ENCODE measurements around the gene SMIM32. TPM values are rescaled to one million over a fixed set of nuclear protein-coding genes. Genes with fewer than 3 reads are reported as not detected.

Gene SMIM32
- total RNA-seq, 2 donors from 2014 or later = 0.15 to 0.20 TPM

- no peak for DNase-seq
- Histone ChIP-seq H3K36me3 (ENCODE audit: control insufficient read depth, insufficient read depth, low read length) (peaks cover 80% of the 10 kb centered on the region), H3K27me3 (ENCODE audit: control insufficient read depth, insufficient read depth, low read length, poor library complexity, severe bottlenecking) (no peaks in the 10 kb centered on the region), H3K9me3 (ENCODE audit: control insufficient read depth, low read length) (no peaks in the 10 kb centered on the region), H3K27ac (ENCODE audit: low read depth, low read length) (no peak overlapping the region), H3K4me3 (ENCODE audit: low read length) (no peak overlapping the region), H3K9ac (ENCODE audit: extremely low read depth, low read length, poor library complexity, severe bottlenecking) (no peak overlapping the region), H3K4me1 (ENCODE audit: control insufficient read depth, insufficient read depth, low read length) (no peaks in the 10 kb centered on the region)
- TF ChIP-seq CTCF (conservative IDR thresholded peaks at IDR 0.05) = no peak
- WGBS, 2 experiments (ENCODE audit: insufficient coverage in 1 of 2, insufficient read length in 1 of 2) = 94 to 100% methylated on average over 2 to 3 of the region's 3 CpGs
- Mint-ChIP-seq H3K27ac (no peak overlapping the region), H3K4me3 (no peak overlapping the region), H3K27me3 (ENCODE audit: insufficient read depth) (no peaks in the 10 kb centered on the region), H3K36me3 (ENCODE audit: low read depth) (peaks cover 52% of the 10 kb centered on the region), H3K4me1 (peaks cover 3% of the 10 kb centered on the region), H3K9me3 (no peaks in the 10 kb centered on the region)
These were observed 23.7 kb downstream of the SMIM32 start for GRCh38 chr5:136169218-136169617.

GRCh38 chr5:136166909-136167308, 26.1 kb downstream of the SMIM32 start:
- Mint-ChIP-seq H3K4me1 (peaks cover 3% of the 10 kb centered on the region), H3K4me3 (no peak overlapping the region), H3K27ac (no peak overlapping the region), H3K27me3 (ENCODE audit: insufficient read depth) (no peaks in the 10 kb centered on the region), H3K36me3 (ENCODE audit: low read depth) (peaks cover 49% of the 10 kb centered on the region), H3K9me3 (no peaks in the 10 kb centered on the region)
- H3K27me3 ChIP-seq (ENCODE audit: control insufficient read depth, insufficient read depth, low read length, poor library complexity, severe bottlenecking) = no peaks in the 10 kb centered on the region
- 92 to 93% methylated on average over 4 of the region's 4 CpGs for WGBS, 2 experiments (ENCODE audit: insufficient coverage in 1 of 2, insufficient read length in 1 of 2)
- H3K4me3 ChIP-seq (ENCODE audit: low read length) = no peak overlapping the region
- H3K4me1 ChIP-seq (ENCODE audit: control insufficient read depth, insufficient read depth, low read length) = no peaks in the 10 kb centered on the region
- H3K9me3 ChIP-seq (ENCODE audit: control insufficient read depth, low read length) = no peaks in the 10 kb centered on the region
- no peak for DNase-seq
- no peak overlapping the region for H3K9ac ChIP-seq (ENCODE audit: extremely low read depth, low read length, poor library complexity, severe bottlenecking)
- no peak overlapping the region for H3K27ac ChIP-seq (ENCODE audit: low read depth, low read length)
- peaks cover 85% of the 10 kb centered on the region for H3K36me3 ChIP-seq (ENCODE audit: control insufficient read depth, insufficient read depth, low read length)
- no peak for TF ChIP-seq CTCF (conservative IDR thresholded peaks at IDR 0.05)

GRCh38 chr5:136164226-136164625, 28.7 kb downstream of the SMIM32 start:
- H3K36me3 ChIP-seq (ENCODE audit: control insufficient read depth, insufficient read depth, low read length) = peaks cover 91% of the 10 kb centered on the region
- H3K4me3 ChIP-seq (ENCODE audit: low read length) = no peak overlapping the region
- Mint-ChIP-seq H3K36me3 (ENCODE audit: low read depth) (peaks cover 43% of the 10 kb centered on the region), H3K27ac (no peak overlapping the region), H3K4me3 (no peak overlapping the region), H3K9me3 (no peaks in the 10 kb centered on the region), H3K4me1 (no peaks in the 10 kb centered on the region), H3K27me3 (ENCODE audit: insufficient read depth) (no peaks in the 10 kb centered on the region)
- H3K27ac ChIP-seq (ENCODE audit: low read depth, low read length) = no peak overlapping the region
- 100% methylated on average over 1 of the region's 1 CpG; no CpG with 5 or more reads in 1 of the 2 experiments for WGBS, 2 experiments (ENCODE audit: insufficient coverage in 1 of 2, insufficient read length in 1 of 2)
- no peaks in the 10 kb centered on the region for H3K27me3 ChIP-seq (ENCODE audit: control insufficient read depth, insufficient read depth, low read length, poor library complexity, severe bottlenecking)
- H3K9me3 ChIP-seq (ENCODE audit: control insufficient read depth, low read length) = no peaks in the 10 kb centered on the region
- no peak for DNase-seq
- TF ChIP-seq CTCF (conservative IDR thresholded peaks at IDR 0.05) = no peak
- no peak overlapping the region for H3K9ac ChIP-seq (ENCODE audit: extremely low read depth, low read length, poor library complexity, severe bottlenecking)
- no peaks in the 10 kb centered on the region for H3K4me1 ChIP-seq (ENCODE audit: control insufficient read depth, insufficient read depth, low read length)
